Adrenal gland (tissue), 12 donors: ENCODE results near the gene GRHPR. TPM values are rescaled to one million over a fixed set of nuclear protein-coding genes. Genes with fewer than 3 reads are reported as not detected.
"Not testable (repeated sequence)": the region's sequence is repeated elsewhere in the genome, so short reads cannot be mapped to it uniquely, and the experiment has no call there.

Experiments used
- DNase-seq, 7 donors: peaks; one replicate each; pipeline ENCODE4 v3.0.0-alpha.2; 2019 to 2020
- H3K27ac ChIP-seq, 5 donors: fragments of 200-600 bp; sonication (generic) in 4 of 5; 1 replicate in 3 of 5; 2 replicates in 2 of 5; pipeline versions ENCODE4 v1.5.1 to v1.8.0; 2016 to 2020; ENCODE audit warnings: mild to moderate bottlenecking in 1 of 5
- H3K27me3 ChIP-seq: fragments of 200-600 bp; 2 replicates; pipeline ENCODE4 v1.8.0; 2021
- H3K36me3 ChIP-seq, 2 donors: fragments of 200-600 bp; replicated peaks in 1 of 2; 1 replicate in 1 of 2; 2 replicates in 1 of 2; pipeline versions ENCODE4 v1.5.1 to v1.8.0; 2018 to 2022
- H3K4me1 ChIP-seq, 2 donors: fragments of 200-600 bp; replicated peaks in 1 of 2; 1 replicate in 1 of 2; 2 replicates in 1 of 2; pipeline versions ENCODE4 v1.5.1 to v1.8.0; 2018 to 2021
- H3K4me3 ChIP-seq, 4 donors: fragments of 200-600 bp; sonication (generic) in 3 of 4; one replicate each; pipeline ENCODE4 v1.5.1; 2016 to 2018
- H3K9me3 ChIP-seq, 3 donors: fragments of 200-600 bp; sonication (generic) in 1 of 3; replicated peaks in 1 of 3; 1 replicate in 2 of 3; 2 replicates in 1 of 3; pipeline versions ENCODE4 v1.5.1 to v1.8.0; 2016 to 2021
- POLR2A ChIP-seq, 2 donors: fragments of 450-650 bp; IDR thresholded peaks; one replicate each; pipeline ENCODE4 v1.6.1; 2017; ENCODE audit warnings: antibody characterized with exemption in 2 of 2, mild to moderate bottlenecking in 2 of 2, moderate library complexity in 1 of 2
- WGBS, 4 donors: extraction: QIAGEN DNeasy Blood & Tissue Kit in 2 of 4; methylation state at CpG; one replicate each; pipeline versions ENCODE4 v1.1.5 to v1.1.7; 2013 to 2017; 5-methylcytosine and 5-hydroxymethylcytosine counted together
- intact Hi-C, 2 donors: fragments of 100-400 bp; cut with DNase I; formaldehyde crosslinking; loops; one replicate each; pipeline versions ENCODE4 v1.14.1 to v1.15.0; 2022 to 2023
- polyA plus RNA-seq, 3 donors: library from polyadenylated mRNA; stranded (reverse); fragments of 200-250 nt in 2 of 3; fragments of 350-450 nt in 1 of 3; fragmentation: Illumina TruSeq in 1 of 3; extraction: RNeasy Lipid Tissue Mini Kit (QIAGEN cat#74804) in 1 of 3; gene quantifications; one replicate each; pipeline ENCODE4 v1.2.3, GENCODE V29; 2013 to 2014
- total RNA-seq, 9 donors: library from RNA; depleted of rRNA in 4 of 9; stranded (reverse); fragments of >200 nt in 4 of 9; fragments of 120-200 nt in 1 of 9; fragmentation: NEBNext Ultra II Directional in 1 of 9; extraction: Animal tissue kit (Norgen Biotek cat#: 25700) in 1 of 9; gene quantifications; one replicate each; pipeline versions ENCODE4 v1.1.0 to v1.2.4, GENCODE V29; 2013 to 2023
- TF ChIP-seq, protein P1 (sequence below), 6 experiments: fragments of 450-650 bp in 4 of 6; fragments of 200-600 bp in 2 of 6; sonication (generic) in 1 of 6; IDR thresholded peaks; 1 replicate in 5 of 6; 2 replicates in 1 of 6; pipeline versions ENCODE4 v1.5.1 to v1.8.0; 2016 to 2021; ENCODE audit warnings: antibody characterized with exemption in 6 of 6, mild to moderate bottlenecking in 2 of 6, moderate library complexity in 1 of 6
- donor health status: healthy with polysubstance abuse.
- donor health status: Bipolar disorder and iron deficiency.
- donor health status: DM: yes; HTN: yes; CAD: no.
- donor health status: DM: no; HTN: no; CAD: no.
- donor health status: DM: no; HTN: no; CAD: no.
- donor health status: DM: yes; HTN: yes; CAD: no.

The GRHPR gene
- total and polyA plus RNA-seq, 12 donors, result 83.3 to 434 (median 230) TPM

GRCh38 chr9:37476930-37477329 is 54.4 kb downstream of the GRHPR start:
- intact Hi-C loops, result loop anchor here in 1 of 2 donors (10.0 kb wide), 1 partner anchor 58 kb away; no protein-coding TSS in a partner anchor
- no peaks in the 10 kb centered on the region for H3K36me3 ChIP-seq

GRCh38 chr9:37477443-37477842 is 54.9 kb downstream of the GRHPR start:
- not testable (repeated sequence) for H3K9me3 ChIP-seq, DNase-seq, H3K4me1 ChIP-seq, H3K36me3 ChIP-seq, H3K27me3 ChIP-seq, H3K4me3 ChIP-seq, H3K27ac ChIP-seq
- intact Hi-C loops, result loop anchor here in 1 of 2 donors (10.0 kb wide), 1 partner anchor 57 kb away; no protein-coding TSS in a partner anchor
- WGBS, 4 donors, result 81 to 88% (median 87%) methylated on average over 4 of the region's 4 CpGs

More at GRCh38 chr9:37476930-37477329, 54.4 kb downstream of the GRHPR start:
- TF ChIP-seq POLR2A (IDR thresholded peaks at IDR 0.05), result no peak
- TF ChIP-seq, protein P1, sequence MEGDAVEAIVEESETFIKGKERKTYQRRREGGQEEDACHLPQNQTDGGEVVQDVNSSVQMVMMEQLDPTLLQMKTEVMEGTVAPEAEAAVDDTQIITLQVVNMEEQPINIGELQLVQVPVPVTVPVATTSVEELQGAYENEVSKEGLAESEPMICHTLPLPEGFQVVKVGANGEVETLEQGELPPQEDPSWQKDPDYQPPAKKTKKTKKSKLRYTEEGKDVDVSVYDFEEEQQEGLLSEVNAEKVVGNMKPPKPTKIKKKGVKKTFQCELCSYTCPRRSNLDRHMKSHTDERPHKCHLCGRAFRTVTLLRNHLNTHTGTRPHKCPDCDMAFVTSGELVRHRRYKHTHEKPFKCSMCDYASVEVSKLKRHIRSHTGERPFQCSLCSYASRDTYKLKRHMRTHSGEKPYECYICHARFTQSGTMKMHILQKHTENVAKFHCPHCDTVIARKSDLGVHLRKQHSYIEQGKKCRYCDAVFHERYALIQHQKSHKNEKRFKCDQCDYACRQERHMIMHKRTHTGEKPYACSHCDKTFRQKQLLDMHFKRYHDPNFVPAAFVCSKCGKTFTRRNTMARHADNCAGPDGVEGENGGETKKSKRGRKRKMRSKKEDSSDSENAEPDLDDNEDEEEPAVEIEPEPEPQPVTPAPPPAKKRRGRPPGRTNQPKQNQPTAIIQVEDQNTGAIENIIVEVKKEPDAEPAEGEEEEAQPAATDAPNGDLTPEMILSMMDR (IDR thresholded peaks at IDR 0.05), result no peak
- Histone ChIP-seq H3K9me3 (no peaks in the 10 kb centered on the region), H3K27ac (no peak overlapping the region), H3K4me1 (peaks cover 0 to 8% of the 10 kb centered on the region in 2 donors), H3K4me3 (no peak overlapping the region), H3K27me3 (no peaks in the 10 kb centered on the region)
- WGBS, 4 donors, result 70 to 77% (median 72%) methylated on average over 11 of the region's 11 CpGs
- no peak for DNase-seq

GRCh38 chr9:37477987-37478619 is 55.6 kb downstream of the GRHPR start:
- not testable (repeated sequence) for H3K36me3 ChIP-seq, DNase-seq, H3K4me3 ChIP-seq, H3K4me1 ChIP-seq, H3K27ac ChIP-seq, H3K9me3 ChIP-seq, H3K27me3 ChIP-seq
- intact Hi-C loops, result loop anchor here in 1 of 2 donors (10.0 kb wide), 1 partner anchor 57 kb away; no protein-coding TSS in a partner anchor
- 51 to 59% (median 53%) methylated on average over 5 of the region's 5 CpGs for WGBS, 4 donors

- H3K27ac ChIP-seq, result no peak overlapping the region
- TF ChIP-seq POLR2A (IDR thresholded peaks at IDR 0.05), result no peak
- TF ChIP-seq, protein P1 (IDR thresholded peaks at IDR 0.05), result no peak
Observed at GRCh38 chr9:37480759-37481158, 58.3 kb downstream of the GRHPR start.

GRCh38 chr9:37485389-37486255 is 63.1 kb downstream of the GRHPR start, which contains the start of gene POLR1E:
Gene POLR1E, plus strand, starts transcription at chr9:37485948. Its CDS starts 100 bp downstream, at chr9:37486048.
- H3K36me3 ChIP-seq, result peaks cover 0 to 6% of the 10 kb centered on the region in 2 donors
- H3K4me1 ChIP-seq, result peaks cover 16 to 22% of the 10 kb centered on the region in 2 donors
- H3K27ac ChIP-seq, result peak within 1 kb of the TSS; percentile 50 to 87 (median 63)
- no peaks in the 10 kb centered on the region for H3K9me3 ChIP-seq
- WGBS, 4 donors, result 3 to 19% (median 9%) methylated on average over 13 to 56 of the region's 56 CpGs
- intact Hi-C loops, result loop anchor here (10.0 kb wide), 4 partner anchors 89 to 419 kb away; partner anchors contain the start of genes DCAF10 (in 1 of the 2), FBXO10 (in 1 of the 2) and SLC25A51 (in 1 of the 2)
- H3K4me3 ChIP-seq, result peak within 1 kb of the TSS in 3 of 4 donors; percentile 27 to 75 (median 29)
- no peaks in the 10 kb centered on the region for H3K27me3 ChIP-seq
- peak; percentile 94 to 98 (median 96) for DNase-seq
- TF ChIP-seq POLR2A (IDR thresholded peaks at IDR 0.05), result peak; percentile 45 to 82
- TF ChIP-seq, protein P1 (IDR thresholded peaks at IDR 0.05), result no peak

More at GRCh38 chr9:37480759-37481158, 58.3 kb downstream of the GRHPR start:
- no peaks in the 10 kb centered on the region for H3K9me3 ChIP-seq
- no peak for DNase-seq
- H3K36me3 ChIP-seq, result no peaks in the 10 kb centered on the region
- no peak overlapping the region for H3K4me3 ChIP-seq
- no peaks in the 10 kb centered on the region for H3K4me1 ChIP-seq
- intact Hi-C loops, result loop anchor here (10.0 kb wide), 4 partner anchors 94 to 424 kb away; partner anchors contain the start of genes DCAF10 (in 1 of the 2), FBXO10 (in 1 of the 2) and SLC25A51 (in 1 of the 2)
- WGBS, 4 donors, result 82 to 89% (median 87%) methylated on average over 3 of the region's 3 CpGs
- H3K27me3 ChIP-seq, result no peaks in the 10 kb centered on the region
